ENCODE measurements around the gene MPP1. TPM values are rescaled to one million over a fixed set of nuclear protein-coding genes. Genes with fewer than 3 reads are reported as not detected.

Gene MPP1
- total and polyA plus RNA-seq, 2 of the 8 experiments (the other 6 are each of a cell fraction or from before 2014, with no cell fraction given): 7.6 to 13.4 TPM

GRCh38 chrX:154812341-154813101, 7.2 kb upstream of the MPP1 start (continued):
- TF ChIP-seq RAD21 (IDR thresholded peaks at IDR 0.05 in 1 of 2, conservative IDR thresholded peaks at IDR 0.05 in 1 of 2; ENCODE audit: low read depth in 2 of 2, low read length in 2 of 2) (no peak), E2F6 (IDR thresholded peaks at IDR 0.05) (no peak), SP4 (IDR thresholded peaks at IDR 0.05; ENCODE audit: low read length) (no peak), KDM4A (IDR thresholded peaks at IDR 0.05; ENCODE audit: low read depth, low read length, severe bottlenecking) (no peak)

All from H1 (cell line).